ENCODE results near the gene STAT5B.

GRCh38 chr17:42190491-42191274, 85.5 kb downstream of the STAT5B start:
- no peak for TF ChIP-seq SRF (IDR thresholded peaks at IDR 0.05; ENCODE audit: low read depth, low read length)
- no peak for TF ChIP-seq CREB1 (IDR thresholded peaks at IDR 0.05)
- no peak for TF ChIP-seq CBX8 (IDR thresholded peaks at IDR 0.05; ENCODE audit: borderline replicate concordance, low read depth, low read length)
- no peak for TF ChIP-seq CTCF (IDR thresholded peaks at IDR 0.05; ENCODE audit: control extremely low read depth in 1 of 3, insufficient read depth in 1 of 3, low read depth in 1 of 3, low read length in 3 of 3)

Measured in H1 (cell line).